KG1 (cell line): ENCODE results near the gene ABCD4.
"Not testable (repeated sequence)": the region's sequence is repeated elsewhere in the genome, so short reads cannot be mapped to it uniquely, and the experiment has no call there.

Experiments
- DNase-seq: peaks from one replicate; lab custom pipeline; 2025; lab: John Stamatoyannopoulos, UW

ABCD4 gene

DNA sequence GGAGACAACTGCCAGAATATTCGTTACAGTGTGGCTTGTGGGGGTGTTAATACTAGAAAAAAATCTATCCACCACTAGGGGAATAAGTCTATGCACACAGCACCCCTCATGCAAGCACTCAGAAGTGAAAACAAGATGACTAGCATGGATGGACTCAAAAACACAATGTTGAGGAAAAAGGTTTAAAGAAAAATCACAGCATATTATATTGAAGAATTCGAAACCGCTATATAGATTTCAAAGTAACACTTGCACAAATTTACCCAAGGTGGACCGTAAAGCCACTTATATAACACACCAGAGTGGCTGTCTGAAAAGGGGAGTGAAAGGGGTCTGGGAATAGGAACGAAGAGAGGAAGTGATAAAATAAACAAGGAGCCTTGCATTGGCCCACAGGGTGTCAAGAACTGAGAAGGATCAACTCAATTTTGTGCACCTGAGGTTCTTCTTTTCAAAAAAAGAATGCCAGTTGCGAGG lies 544 bp downstream of the ABCD4 start:
- peak; percentile 11 for DNase-seq

DNA sequence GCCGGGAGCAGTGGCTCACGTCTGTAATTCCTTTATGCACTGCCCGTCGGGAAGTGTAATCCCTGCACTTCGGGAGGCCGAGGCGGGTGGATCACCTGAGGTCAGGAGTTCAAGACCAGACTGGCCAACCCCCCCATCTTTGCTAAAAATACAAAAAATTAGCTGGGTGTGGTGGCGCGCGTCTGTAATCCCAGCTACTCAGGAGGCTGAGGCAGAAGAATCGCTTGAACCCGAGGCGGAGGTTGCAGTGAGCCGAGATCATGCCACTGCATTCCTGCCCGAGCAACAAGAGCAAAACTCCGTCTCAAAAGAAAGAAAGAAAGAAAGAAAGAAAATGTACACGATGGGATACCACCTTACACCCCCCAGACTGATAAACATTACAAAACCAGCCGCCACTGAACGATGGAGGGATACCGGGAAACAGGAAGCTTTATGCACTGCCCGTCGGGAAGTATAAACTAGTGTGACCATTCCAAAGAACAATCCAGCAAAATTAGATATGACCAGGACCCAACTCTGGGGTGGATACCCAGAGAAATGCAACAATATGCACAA lies 1.1 kb downstream of the ABCD4 start:
- DNase-seq, result no peak

DNA sequence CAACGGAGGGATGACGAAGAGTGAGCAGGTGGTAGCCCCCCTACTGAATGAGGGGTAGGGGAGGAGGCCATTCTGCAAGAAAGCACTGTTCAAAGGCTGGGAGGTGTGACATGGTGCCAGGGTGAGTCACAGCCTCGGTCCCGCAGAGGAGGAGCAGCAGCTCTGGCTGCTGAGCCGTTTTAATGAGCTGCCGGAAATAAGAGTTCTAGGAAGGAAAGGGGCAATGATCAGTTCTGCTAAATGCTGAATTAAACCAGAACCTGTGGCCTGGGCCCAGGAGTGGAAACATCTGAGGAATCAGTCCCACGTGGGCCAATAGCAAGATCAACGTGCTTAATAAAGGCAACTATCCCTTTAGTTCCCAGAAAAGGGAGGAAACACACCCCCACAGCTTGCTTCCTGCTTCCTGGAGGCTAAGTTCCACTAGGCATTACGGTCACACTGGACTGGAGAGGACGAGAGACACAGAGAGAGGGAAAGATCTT lies 3.6 kb downstream of the ABCD4 start:
- no peak for DNase-seq

DNA sequence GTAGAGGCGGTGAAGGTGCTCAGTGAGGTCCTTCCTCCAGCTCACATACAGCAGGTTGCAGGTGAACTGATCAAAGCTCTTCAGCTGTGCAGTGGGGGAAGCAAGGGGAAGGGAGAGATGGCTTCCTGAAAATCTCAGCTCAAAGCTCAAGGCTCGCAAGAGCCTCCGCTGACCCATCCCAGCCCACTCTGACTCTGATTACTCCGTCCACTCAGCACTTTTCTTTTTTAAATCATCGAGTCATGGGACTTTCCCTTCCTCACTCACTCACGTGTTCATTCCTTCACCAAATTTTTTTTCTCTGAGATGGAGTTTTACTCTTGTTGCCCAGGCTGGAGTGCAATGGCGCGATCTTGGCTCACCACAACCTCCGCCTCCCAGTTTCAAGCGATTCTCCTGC lies 4.7 kb downstream of the ABCD4 start:
- DNase-seq, result no peak

DNA sequence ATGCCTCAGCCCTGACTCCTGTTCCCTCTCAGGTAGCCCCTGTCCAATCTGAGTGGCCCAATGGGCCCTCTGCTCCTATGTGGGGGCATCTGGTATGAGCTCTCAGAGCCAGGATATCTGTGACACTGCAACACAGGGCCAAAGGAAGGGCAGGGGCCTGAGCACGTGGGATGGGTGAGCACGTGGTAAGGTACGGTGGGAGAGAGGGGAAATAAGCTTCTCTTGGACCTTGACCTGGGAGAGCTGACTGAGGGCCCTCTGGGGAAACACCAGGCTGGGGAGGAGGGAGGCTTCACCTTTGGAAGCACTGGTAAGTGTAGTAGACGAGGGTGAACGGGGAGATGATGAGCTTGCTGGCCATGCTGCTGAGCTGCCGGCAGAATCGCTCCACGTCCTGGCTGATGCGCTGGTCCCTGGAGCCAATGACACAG lies 6.7 kb downstream of the ABCD4 start:
- no peak for DNase-seq

DNA sequence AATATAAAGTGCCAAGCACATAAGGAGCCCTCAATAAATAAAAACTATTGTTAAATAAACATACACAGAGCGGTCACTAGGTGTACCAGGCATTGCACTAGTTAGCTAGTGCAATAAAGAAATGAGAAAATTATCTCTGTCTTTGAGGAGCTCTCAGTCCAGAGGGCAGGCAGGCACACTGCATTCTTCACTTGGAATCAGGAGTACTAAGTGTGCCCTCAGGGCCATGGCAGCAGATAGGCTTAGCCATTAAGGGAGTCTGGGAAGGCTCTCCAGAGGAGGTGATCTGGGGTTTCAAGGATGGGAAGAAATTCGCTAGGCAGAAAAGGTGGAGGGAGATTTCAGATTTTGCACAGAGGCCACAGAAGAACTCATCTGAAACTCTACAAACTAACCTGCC lies 9.1 kb downstream of the ABCD4 start:
- no peak for DNase-seq

DNA sequence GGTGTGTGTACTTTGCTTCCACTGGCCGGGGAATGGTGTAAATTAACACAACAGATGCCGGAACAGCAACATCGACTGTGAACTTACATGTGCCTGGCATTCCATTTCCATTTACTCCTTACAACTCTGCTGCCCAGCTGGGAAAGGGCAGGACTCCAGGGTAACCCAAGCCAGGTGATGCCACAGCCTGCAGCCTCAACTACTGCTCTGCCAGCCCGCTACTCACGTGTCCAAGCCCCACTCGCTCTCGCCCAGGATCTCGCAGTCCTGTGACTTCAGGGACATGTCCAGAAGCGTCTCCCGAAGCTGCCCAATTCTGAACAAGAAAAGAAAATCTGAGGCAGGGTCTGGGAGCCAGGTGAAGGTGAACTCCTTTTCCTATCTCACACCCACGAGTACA lies 10.7 kb downstream of the ABCD4 start:
- DNase-seq, result no peak

DNA sequence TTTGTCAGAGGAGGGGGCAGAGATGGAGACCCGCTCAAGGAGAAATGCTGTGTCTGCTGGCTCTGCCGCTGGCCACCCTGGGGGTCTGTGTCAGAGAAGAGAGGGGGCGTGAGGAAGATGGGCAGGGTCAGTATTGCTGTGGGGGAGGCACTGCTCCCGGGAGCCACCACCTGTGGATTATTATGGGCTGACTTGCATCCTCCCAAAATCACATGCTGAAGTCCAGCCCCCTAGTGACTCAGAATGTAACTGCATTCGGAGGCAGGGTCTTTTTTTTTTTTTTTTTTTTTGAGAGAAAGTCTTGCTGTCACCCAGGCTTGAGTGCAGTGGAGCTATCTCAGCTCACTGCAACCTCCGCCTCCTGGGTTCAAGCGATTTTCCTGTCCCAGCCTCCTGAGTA lies 12.3 kb downstream of the ABCD4 start:
- no peak for DNase-seq

DNA sequence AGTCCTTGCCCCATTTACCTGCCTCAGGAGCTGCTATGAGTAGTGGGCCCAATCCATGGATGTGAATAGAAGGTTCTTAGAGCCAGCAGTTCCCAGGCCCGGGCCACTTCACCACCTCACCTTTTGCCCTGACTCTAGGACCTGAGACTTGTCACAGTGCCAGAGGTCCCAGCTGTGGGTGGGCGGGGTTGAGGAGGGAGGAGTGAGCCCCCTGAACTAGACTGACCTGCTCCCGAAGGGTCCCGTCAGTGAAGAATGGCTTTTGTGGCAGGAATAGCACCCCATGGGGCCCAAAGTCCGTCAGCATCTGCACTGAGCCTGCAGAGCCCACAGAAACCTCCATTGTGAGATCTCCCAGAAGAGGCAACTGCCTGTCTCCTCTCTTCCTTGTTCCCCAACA lies 12.9 kb downstream of the ABCD4 start:
- no peak for DNase-seq

DNA sequence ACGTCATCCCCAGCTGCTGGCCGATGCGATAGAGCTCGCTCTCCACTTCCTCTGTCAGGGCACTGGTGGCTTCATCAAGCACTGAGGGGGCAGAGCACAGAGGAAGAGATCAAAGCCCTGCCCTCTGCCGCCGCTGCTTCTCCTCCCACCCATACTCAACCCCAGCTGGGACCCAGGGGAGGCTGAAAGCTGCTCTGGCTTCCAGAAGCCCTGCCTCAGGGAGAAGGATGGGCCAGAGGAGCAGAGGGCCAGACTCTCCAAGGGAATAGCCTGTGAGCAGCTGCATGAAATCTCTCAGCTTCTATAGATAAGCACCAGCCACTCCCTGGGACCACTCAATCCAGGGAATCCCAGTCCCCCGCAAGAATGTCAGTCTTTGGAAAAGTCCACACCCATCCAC lies 16.0 kb downstream of the ABCD4 start:
- no peak for DNase-seq

DNA sequence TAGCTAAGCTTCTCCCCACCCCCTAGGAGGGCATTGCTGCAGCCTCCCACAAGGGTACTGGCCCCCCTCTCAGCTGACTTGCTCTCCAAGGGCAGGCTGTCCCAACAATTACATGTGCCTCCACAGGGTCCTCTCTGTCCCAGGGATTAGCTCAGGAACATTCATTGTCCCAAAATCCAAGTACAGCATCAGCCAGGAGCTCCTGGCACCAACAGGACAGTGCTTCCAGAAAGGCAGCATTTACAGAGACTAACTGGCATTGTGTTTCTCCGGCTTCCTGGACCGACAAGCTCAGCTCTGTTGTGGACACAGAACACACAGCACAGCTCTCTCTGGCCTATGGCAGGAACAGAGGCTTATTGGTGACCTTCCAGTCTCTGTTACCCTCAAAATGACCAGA lies 21.7 kb downstream of the ABCD4 start:
- no peak for DNase-seq

DNA sequence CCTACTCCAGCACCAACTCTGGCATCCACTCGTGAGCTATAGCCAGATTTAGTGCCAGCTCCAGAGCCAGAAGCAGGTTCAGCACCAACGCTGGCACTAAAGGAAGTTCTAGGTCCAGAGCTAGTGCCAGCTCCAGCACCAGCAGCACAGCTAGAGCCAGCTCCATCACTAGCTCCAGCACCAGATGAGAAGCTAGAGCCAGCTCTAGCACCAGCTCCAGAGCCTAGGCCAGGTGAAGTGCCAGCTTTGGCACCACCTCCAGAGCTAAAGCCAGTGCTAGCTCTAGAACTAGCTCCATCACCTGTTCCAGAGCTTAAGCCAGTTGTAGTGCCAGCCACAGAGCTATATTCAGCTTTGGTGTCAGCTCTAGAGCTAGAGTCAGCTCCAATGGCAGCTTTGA lies 24.7 kb downstream of the ABCD4 start:
- DNase-seq, result no peak

DNA sequence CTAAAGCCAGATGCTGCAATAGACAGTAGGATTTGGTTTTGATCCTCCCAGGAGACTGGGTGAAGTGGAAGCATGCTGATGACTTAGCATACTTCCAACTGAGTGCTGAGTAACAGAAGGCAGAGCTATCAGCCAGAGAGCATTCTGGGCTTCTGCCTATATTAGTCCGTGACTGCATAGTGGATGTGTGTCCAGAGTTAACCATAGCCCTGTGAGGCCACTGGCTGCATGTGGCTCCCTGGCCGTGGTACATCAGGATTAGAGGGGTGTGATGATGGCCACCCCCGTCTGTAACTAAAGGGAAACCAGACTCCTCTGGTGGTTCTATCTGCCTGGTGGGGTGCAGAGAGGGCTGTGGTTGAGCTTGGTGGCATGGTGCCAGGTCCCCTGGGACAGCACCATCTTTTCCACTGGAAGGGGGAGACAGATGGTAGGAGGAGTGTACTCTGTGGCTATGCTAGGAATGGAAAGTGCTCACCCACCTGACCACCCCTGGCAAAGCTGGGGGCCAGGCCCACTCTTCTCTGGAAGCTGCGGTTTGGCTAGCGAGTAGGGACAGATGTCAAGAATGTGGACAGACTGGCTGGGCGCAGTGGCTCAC lies 27.4 kb downstream of the ABCD4 start:
- no peak for DNase-seq

DNA sequence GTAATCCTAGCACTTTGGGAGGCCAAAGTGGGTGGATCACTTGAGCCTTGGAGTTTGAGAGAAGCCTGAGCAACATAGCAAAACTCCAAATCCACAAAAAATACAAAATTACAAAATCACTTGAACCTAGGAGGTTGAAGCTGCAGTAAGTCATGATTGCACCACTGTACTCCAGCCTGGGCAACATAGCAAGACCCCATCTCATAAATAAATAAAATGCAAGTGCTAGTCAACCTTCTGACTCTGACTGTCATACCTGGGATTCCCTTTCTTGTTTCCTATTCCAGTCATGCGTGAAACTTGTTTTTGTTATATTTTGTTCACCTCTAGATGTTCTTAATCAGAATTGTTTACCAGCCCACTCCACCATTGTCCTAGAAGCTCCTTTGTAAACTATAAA lies 31.4 kb downstream of the ABCD4 start:
- DNase-seq, result no peak

DNA sequence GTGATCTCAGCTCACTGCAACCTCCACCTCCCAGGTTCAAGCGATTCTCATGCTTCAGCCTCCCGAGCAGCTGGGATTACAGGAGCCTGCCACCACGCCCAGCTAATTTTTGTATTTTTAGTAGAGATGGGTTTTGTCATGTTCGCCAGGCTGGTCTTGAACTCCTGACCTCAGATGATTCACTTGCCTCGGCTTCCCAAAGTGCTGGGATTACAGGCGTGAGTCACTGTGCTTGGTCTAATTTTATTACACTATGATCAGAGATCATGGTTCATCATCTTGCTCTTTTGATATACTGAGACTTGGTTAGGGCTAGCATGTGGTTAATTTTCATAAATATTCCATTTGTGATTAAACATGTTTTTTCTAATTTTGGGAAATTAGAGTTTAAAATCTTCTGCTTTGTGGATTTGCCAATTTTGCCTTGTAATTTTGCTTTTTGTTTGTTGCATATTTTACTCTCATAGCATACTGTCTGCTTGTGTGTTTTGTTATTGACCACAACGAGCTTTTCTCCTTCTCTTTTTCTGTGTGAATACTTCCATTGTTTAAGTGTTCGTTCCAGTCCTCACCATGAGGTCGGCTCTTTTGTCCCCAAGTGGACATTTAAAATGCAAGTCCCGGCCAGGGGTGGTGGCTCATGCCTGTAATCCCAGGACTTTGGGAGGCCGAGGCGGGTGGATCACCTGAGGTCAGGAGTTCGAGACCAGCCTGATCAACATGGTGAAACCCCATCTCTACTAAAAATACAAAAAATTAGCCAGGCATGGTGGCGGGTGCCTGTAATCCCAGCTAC lies 32.2 kb downstream of the ABCD4 start:
- not testable (repeated sequence) for DNase-seq

DNA sequence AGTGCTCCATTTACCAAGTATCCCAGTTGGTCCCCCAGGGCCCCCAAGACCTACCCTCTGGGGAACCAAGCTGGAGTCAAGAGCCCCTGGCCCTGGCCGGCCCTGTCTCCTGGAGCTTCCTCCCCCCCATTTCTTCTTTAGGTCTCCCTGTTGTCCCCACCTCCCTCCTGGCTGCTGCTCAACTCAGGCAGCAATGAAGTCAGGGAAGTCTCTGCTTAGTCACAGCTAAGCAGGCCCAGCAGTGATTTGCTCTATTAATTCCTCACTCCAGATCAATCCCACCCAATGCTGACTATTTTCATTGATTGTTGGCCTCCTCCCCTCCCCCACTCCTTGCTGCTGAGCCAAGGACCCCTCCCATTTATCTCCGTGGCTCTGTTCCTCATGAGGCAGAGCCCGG lies 35.1 kb downstream of the ABCD4 start:
- no peak for DNase-seq

DNA sequence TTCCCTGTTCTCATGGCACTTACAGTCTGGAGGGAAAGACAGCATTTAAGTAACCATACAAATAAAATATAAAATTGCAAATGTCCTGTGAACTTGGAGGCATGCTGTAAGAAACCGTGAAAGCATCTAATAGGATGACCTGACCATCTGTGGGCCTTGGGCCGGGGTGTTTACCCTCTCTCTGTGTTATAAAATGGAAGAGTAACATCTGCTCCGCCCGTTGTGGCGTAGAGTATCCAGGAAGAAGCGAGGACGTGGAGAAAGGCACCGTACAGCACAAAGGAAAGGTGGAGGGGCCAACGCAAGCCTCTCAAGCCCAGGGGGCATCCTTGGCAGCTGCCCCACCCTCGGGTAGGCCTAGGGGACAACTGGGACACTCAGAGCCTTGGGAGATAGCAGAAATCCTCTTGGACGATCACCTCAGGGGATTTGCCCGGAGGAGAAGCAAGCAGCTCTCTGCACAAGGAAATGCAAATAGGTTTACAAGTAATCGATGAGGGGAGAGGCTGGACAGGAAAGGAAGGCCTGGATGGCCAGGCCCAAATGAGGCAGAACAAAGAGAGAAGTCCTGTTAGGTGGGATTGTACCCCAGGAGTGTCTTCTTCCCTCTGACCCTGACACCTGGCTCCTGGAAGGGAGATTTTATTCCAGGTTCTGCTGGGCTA lies 37.3 kb downstream of the ABCD4 start:
- DNase-seq, result no peak

DNA sequence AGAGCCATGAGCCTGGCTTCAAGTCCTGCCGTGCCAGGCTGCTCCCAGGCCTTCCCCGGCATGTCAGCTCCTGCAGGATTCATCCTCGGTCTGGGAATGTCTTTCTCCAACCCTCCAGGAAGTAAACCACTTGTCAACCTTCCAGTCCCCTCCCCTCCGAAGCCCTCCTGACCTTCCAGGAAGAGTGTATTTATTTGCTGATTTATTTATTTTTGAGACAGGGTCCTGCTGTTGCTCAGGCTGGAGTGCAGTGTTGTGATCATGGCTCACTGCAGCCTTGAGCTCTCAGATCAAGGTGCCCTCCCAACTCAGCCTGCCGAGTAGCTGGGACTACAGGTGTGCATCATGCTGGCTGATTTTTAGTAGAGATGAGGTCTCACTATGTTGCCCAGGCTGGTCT lies 38.8 kb downstream of the ABCD4 start:
- no peak for DNase-seq

DNA sequence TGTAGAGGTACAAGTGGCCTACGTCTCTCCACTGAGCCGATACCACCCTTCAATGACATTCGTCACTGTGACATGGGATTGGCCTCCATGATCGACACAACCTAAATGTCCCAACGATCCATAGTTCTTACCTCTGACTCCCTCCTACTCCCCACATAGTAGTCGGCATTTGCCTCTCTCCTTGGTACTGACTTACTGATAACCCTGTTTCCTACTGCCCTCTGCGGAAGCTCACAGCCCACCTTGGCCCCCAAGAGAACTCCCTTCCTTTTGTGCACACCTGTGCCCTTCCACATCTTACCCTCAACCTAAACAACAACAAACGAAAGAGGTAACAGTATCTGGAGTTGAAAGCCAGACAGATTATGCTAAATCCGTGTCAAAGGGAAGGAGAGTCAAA lies 39.6 kb downstream of the ABCD4 start:
- DNase-seq, result no peak

DNA sequence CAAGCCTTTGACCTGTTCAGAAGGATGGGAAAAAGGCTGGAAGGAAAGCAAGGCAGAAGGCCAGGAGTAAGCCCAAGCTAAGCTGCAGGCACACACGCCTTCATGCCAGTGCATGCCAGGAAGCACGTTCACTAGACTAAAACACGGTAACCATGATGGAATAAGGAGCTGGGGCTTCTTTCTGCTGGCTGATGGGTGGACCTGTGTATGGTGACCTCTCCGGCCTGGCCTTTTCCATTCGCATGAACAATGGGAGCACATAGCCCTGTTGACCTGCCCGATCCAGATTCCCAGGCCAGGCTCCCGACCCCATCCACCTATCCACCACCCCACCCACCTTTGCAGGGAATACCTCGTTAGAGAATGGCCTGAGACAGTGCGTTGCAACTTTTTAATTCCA lies 40.7 kb downstream of the ABCD4 start:
- DNase-seq, result no peak

DNA sequence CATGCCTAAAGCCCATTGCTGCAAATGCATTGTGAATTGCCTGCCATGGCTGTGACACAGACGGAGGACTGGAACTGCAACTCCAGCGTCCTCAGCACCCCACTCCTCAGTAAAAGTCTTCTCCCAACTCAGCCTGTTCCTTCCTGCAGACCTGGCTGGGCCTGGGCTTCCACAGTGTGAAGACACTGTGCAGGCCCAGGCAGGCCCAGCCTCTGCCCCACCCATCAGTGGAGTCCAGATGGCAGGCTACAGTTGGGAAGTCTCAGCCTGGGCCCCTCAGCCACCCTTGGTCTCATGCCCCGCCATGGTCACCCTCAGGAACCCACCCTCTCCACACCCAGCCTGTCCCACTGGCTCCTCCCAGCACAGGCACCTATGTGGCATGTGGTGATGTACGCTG lies 41.4 kb downstream of the ABCD4 start:
- no peak for DNase-seq

DNA sequence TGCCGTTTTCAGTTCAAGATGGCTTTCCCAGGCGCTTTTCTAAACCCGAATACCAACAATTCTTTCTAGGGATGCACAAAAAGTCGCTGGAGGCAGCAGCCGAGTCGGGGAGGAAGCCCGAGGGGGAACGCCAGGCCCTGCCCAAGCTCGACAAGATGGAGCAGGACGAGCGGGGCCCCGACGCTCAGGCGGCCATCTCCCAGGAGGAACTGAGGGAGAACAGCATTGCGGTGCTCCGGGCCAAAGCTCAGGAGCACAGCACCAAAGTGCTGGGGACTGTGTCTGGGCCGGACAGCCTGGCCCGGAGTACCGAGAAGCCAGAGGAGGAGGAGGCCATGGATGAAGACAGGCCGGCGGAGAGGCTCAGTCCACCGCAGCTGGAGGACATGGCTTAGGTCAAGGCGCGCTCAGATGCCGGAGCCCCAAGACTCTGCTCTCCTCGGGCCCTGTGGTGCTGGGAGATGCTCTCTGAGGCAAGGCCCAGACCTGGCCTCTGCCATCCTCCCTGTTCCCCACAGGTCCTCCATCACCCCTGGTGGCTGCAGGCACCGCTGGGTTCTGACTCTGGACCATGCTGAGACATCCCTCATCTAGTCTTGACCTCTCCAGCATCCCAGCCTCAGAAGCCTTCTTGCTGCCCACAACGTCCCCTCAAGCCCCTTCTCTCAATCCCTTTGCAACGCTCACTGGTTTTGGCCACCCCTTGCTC lies 42.1 kb downstream of the ABCD4 start:
- DNase-seq, result no peak
